Renal cortical epithelial cell (primary cell): Measurements from ENCODE around the gene DUSP2. TPM values are rescaled to one million over a fixed set of nuclear protein-coding genes. Genes with fewer than 3 reads are reported as not detected.
"Not testable (repeated sequence)": the region's sequence is repeated elsewhere in the genome, so short reads cannot be mapped to it uniquely, and the experiment has no call there.

Experiments
- DNase-seq: peaks from one replicate; pipeline ENCODE4 v3.0.0-alpha.2; 2011; ENCODE audit warnings: low read depth
- total RNA-seq: library from RNA; depleted of rRNA; stranded (reverse); fragments of >200 nt; gene quantifications from 2 replicates; pipeline ENCODE4 v1.2.3, GENCODE V29; 2014

Gene DUSP2
- total RNA-seq, 1 donor from 2014 or later, result 0.40 TPM

DNA sequence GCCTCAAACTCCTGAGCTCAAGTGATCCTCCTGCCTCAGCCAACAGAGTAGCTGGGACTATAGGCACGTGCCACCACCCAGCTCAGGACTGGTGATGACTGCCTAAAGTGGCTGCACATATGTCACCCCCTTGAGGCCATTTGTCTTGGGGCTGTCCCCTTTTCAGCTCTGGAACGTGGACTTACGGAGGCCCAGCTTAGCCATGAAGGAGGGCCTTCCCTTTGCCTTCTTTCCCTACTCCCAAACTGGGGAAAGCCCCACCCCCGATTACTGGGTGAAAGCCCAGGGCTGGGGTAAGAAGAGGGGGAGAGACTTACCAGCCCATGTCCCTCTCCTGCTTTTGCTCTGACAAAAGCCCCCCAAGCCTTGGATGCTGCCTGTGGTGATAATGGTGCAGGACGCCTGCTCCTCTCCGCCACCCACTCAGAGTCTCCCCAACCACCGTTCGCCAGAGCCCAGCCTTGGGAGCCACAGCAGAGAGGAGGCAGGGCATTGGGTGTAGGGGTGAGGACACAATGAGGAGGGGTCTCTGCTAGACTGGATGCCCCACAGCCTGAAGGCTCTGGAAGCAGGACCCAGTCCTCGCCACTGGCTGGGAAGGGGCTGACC is 2.5 kb upstream of the DUSP2 start:
- no peak for DNase-seq

DNA sequence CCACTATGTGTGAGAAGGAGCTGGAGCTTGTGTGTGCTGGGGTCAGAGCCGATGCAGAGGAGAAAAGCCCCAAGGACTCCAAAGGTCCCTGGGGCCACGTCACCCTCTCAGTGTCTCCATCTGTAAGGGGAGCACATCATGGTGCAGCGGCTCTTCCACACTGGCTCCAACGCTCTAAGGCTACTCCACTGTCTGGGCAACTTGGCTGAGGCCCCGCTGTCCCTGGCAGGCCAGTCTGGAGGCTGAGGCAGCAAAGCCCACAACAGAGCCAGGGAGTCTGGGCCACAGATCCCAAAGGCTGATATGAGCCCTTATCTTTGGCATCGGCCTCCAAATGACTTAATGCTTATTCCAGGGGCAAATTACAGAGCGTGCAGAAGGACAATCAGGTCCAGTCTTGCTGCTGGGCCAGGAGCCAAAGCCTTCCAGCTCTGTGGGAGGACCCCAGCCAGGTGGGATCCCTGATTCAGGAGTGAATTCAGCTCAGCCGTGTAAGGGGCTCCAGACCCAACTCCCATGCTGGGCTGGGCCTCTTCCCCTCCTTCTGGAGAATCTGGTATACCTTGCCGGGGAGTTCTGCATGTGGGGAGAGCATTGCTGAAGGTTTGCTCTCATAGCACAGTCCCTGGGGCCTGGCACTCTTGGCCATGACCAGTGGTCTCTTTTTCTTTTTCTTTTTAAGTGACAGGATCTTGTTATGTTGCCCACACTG is 1.8 kb upstream of the DUSP2 start:
- DNase-seq, result no peak

DNA sequence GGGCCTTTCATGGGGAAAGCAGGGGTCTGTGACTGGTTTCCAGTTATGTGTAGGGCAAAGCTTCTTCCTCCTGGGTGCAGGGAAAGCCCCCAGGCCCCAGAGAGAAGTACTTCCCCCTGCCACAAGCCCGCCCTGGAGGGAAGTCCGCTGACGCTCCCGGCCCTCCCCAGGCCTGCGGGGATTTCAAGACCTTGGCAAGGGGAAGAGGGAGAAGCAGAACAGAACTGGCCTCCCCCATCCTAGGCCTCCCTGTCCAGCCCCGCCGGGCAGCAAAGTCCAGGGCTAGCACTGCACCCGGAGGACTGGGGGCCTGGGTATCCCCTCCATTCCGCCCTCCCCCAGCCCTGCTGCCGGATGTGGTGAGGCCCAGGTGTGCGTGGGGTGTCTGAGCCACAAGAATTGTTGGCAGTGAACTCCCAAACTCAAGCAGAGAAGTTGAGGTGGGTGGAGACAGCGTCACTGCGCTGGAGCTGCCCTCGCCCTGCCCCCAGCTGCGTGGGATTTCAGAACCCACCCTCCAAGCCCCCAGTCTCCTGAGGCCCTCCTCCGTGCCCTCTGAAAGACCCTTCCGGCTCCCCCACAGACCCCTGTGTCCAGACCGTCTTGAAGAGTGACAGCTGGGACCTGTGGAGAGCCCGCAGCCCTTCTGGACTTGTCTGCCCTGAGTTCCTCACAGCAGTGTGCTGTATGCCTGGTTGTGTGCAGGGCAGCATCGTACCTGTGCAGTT is 1.1 kb upstream of the DUSP2 start:
- DNase-seq, result no peak

DNA sequence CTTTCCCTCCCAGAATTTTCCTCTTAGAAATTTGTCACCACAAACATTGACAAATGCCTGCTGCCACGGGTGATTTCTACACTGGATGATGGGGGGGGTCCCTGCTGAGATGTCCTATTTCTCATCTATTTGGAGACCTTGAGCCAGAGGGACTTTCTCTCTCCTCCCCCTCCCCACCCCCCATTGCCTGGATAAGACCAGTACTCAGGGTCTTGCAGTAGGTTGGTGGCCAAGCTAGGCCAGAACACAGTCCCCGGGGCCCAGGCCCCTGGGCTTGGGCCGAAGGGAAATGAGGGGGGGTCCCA is 560 bp upstream of the DUSP2 start:
- no peak for DNase-seq

DNA sequence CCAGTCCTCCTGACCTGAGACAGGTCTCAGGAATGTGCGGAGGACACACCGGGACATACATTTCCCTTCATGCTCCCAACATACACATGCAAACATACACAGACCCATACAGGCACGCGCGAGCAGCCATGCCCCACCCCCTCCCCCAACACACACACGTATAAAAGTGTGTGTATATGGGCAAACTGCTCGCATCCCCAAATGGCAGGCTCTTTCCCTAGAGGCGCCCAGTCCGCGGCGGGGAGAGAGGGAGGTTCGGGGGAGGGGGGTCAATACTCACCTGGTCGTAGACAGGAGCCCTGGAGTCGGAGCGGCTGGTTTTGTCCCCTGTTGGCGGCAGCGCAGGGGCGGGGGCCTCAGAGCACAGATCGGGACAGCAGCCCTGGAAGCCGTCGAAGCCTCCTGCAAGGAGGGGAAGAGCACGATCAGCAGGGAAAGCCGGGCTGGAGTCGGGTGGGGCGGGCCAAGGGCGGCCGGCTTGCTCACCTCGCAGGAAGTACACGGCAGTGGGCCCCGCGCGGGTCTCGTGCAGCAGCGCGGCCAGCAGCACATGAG is 682 bp downstream of the DUSP2 start:
- DNase-seq, result no peak

DNA sequence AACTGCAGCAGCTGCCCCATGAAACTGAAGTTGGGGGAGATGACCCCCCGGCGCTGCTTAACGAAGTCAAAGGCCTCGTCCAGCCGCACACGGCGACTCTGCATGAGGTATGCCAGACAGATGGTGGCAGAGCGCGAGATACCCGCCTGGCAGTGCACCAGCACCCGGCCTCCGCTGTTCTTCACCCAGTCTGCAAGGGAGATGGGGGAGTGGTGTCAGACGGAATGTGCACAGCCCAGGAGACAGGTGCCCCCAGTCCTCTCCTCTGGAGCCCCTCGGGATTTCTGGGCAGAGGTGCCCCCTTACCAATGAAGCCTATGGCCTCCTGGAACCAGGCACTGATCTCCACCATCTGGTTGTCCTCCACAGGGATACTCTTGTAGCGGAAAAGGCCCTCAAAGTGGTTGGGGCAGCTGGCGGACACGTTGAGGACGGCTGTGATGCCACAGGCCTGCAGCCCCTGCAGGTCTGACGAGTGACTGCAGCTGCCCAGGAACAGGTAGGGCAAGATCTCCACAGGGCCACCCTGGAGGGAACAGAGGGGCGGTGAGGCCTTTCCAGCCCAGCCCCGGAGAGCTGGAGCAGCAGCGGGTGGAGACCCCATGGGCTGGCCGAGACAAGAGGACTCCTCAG is 1.3 kb downstream of the DUSP2 start:
- no peak for DNase-seq

DNA sequence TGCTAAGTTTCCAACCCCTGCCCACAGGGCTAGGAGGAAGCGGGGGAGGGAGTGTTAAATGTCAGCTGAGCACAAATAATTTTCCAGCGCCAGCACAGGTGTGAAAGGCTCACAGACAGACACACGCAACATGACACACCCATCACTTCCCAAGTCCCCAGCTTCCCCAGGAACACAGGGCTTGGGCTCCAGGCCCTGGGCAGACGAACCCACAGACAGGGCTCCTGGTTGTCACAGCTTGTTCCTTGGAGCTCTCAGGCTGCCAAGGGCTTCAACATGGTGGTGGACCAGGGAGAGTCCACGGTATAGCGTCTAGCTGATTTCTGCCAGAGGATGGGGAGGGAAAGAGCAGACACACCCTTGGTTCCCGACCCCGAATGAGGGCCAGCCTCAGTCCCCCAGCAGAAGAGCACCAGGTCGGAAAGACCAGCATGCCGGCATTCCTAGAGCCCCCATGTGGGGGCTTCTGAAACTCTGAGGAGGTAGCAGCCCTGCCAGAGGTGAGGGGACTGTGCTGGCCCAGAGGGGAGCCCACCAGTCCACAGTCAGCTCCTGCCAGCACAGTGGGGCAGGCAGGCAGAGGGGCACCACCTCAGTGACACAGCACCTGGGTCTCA is 1.9 kb downstream of the DUSP2 start:
- no peak for DNase-seq

DNA sequence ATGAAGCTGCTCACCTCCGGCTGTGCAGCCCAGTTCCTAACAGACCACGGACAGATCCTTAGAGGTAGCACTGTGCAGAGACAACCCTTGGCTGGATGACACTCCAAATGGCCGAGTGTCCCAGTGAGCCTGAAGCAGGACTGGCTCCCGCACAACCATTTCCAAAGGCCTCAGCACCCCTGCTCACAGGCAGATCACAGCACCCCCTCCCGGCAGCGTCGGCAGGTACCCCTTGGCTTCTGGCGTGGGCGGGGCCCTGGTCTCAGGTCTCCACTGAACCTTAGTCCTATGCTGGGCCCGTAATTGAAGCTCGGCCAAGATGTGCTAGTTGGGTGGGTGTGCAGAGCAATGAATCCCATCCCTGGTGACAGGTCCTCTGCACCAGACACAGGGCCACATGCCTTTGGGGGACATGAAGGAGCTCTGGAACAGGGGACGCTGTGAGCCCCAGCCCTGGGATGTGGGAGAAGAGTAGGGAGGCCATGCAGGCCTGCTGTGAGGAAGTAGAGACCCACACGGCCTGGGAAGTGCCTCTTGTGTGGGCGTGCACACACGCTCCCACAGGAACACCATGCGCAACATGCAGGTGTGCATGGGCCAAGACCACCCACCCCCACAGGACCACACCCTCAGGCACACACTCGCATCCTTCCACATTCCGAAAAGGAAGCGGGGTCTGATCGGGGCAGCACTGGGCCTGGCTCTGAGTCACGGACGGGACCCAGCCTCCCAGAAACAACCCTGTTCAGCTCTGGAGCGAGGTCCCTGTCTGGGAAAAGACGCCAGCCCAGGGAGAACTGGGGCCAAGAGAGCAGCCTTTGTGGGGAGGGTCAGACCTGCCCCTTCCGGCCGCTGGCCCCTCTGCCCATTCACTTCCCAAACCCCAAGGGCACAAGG is 2.8 kb downstream of the DUSP2 start:
- DNase-seq, result no peak

DNA sequence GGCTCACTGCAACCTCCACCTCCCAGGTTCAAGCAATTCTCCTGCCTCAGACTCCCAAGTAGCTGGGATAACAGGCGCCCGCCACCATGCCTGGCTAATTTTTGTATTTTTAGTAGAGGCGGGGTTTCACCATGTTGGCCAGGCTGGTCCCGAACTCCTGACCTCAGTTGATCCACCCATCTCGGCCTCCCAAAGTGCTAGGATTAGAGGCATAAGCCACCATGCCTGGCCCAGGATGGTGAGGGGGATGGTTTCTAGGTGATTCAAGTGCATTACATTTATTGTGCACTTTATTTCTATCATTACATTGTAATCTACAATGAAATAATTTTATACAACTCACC is 3.6 kb downstream of the DUSP2 start:
- DNase-seq, result not testable (repeated sequence)

DNA sequence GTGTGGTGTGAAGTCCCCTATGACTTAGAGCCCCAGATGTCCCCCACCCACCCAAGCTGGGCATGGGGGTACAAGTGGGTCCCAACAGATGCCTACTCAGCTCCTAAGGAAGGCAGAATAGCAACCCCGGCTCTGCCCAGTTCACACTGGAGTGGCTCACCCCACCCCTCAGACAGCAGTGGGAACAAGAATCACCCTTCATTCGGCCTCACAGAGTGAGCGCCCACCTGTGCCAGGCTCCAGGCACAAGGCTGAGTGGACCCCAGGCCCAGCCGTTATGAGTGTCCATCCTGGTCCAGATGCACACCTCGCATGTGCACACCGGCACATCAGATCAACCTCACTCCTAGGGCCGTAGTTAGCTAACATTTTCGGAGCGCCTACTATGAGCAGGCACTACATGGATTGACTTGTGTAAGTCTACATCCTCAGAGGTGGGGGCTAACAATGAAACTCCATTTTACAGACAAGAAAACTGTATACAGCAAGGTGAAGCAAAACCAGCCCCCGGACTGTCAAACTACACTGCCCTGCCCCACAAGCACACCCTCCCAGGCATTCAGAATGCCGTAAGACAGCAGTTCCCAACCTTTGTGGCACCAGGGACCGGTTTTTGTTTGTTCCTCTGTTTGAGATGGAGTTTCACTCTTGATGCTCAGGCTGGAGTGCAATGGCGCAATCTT is 4.2 kb downstream of the DUSP2 start:
- no peak for DNase-seq

DNA sequence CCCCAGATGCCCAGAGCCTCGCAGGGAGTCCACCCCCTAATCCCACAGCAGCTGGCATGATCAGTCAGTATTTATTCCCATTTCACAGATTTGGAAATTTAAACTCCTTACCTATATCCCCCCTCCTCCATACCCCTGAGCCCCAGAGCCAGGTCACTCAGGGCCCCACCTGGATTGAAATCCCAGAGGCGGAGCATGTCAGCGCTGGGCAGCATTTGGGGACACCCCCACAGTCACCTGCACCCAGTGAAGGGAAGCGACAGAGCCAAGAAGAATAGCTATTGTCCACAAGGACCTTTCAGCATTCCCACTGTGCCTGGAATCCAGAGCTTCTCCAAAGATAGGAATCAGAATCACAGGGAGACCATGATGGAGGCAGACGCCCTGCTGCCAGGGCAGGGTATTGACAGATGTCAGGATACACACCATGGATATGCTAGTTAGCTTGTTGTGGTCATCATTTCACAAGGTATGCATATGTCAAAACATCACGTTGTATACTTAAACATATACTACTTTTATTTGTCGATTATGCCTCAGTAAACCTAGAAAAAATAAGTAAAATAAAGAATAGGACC is 6.0 kb downstream of the DUSP2 start:
- no peak for DNase-seq

DNA sequence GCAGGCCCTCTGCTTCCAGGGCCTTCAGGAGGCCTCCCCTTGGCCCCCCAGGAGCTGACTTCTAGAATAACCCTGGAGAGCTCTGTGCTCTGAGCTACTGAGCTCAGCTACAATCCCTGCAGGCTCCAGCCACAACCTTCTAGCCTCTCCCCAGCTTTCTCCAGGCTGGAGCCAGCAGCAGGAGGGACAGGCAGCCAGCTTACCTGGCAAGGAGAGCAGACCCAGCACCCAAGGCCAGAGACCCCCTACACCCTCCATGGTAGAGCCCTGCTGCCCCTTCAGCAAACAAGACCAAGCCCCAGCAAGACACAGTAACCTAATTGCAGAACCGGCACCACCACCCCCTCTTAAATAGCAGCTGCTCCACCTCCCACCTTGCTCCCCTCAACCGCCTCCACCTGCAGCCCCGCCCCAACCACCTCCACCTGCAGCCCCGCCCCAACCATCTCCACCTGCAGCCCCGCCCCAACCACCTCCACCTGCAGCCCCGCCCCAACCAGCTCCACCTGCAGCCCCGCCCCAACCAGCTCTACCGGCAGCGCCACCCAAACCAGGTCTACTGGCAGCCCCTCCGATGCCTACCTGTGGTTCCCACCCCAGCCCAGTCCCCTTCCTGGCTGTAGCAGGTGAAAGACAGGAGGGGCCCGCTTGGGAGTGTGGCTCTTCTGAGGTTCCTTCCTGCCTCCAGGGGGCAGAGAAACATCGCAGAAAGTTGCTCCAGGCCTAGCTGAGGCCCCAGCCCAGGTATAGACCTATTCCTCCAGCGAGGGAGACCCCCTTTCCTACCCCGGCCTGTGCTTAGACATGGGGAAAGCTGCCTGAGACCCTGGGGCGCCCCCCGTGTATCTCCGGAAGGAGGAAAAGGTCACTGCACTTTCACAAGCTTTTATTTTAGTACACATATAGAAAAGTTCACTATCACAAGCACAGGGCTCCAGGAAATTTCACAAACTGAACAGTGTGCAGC is 6.8 kb downstream of the DUSP2 start, which contains the start of gene ASTL:
ASTL (minus strand) TSS at position 324 of the 967 bp plus-strand sequence; CDS start at position 258, 66 bp downstream.
- peak; percentile 10 for DNase-seq

DNA sequence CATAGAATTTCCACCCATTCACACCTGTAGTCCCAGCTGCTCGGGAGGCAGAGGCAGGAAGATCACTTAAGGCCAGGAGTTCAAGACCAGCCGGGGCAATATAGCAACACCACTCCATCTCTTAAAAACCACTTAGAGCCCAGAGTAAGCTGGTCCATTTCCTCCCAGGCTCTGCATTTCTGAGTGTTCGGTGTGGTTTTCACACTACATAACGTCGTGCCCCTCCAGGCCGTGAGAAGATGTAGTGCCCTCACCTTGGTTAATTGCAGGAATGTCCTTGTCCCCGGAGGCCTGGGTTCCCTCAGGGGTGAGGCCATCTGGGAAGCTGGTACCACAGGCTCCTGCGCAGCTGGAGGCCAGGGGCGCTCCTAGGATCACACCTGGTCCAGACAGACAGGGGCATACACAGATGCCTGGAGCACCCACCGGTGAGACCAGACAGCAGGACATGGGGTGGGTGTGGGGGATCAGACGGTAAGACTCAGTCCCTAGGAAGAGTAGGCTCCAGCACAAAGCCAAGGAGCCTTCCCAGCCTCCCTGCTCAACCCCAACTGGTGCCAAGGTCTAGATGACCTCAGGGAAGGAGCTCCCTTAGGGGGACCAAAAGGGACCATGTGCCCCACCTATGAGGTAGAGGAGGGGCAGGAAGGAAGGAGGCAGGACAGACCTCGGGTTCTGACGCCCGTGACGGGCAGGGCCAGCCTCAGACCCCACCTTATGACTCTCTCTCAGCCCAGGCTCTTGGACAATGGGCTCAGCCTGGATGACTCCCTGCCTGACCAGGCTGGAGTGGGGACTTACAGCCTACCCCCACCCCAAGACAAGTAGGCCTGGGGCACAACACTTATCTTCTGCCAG is 7.7 kb downstream of the DUSP2 start:
- DNase-seq, result no peak

DNA sequence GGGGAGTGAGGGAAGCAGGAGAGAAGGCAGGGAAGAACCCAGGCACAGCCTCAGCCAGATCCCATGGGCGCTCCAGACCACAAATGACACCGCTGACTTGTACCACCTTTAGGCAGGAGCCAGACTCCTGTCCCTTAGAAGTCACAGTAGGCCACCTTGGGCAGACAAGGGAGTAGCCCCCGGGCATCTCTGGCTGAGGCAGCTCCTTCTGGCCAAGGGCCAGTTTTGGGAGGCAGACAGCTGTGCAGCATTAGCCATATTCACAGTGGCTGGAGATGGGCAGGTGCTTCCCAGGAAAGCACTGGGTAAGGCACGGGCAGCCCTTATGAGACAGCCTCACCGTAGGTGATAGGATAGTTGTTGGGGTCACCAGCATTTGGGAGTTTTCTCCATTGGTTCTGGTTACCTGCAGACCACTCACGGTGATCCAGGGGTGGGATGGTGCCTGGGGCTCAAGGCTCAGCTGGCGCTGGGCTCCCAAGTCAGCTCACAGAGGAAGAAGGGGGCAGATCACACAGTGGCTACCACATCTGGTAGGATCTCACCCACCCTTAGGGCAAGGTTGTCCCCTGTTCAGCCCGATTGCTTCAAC is 9.0 kb downstream of the DUSP2 start:
- no peak for DNase-seq

DNA sequence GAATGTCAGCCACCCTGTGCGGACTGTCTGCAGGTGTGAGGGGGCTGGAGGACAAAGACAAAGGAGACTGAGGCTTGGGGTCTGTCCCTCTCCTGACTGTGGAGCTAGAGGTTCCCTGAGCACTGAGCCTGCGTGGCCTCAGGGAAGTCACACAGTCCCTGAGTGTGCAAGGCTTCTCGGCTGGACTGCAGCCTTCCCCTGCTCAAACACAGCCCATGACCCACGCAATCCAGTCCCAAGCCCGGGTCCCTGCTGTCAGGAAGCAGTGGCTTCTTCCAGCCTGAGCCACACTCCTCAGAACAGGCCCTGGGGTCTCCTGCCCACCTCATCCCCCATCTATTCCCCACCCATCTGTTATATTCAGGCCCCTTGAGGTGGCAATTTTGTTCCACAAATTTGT is 9.6 kb downstream of the DUSP2 start:
- DNase-seq, result no peak

DNA sequence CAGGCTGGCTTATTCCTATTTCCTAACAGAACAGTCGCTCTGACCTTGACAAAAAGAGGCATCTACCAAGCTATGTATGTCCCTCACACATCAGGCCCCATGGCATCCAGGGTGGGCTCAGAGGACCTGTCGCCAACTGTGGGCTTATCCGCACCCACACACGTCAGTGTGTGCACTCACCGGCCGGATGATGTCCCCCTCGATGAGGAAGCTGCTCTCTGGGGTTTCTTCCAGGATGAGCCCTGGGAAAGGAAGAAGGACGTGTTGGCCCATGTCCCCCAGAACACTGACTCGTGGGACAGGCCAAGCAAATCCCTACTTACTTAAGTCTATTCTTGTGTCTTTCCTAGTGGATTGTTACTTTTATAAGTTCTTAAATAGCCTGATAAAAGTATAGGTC is 10.1 kb downstream of the DUSP2 start:
- no peak for DNase-seq

DNA sequence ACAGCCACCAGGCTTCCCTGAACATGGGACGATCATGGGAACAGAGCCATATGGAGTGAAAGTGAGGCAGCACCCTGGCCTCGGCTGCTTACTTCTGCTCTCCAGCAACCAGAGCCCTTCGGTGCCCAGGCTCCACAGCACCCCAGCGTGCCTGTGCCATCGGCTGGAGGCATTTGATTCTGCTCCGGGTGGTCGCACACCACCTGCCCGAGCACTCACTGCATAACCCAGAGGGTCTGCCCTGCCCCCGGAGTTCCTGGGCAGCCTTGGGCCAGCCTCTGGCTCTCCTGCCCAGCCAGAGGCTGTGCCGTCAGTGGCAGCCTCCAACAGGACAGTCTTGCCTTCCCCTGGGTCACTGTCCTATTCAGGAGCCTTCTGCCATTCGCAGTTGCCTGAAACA is 10.8 kb downstream of the DUSP2 start:
- no peak for DNase-seq
